HL-60 (cell line): ENCODE data around the gene MADCAM1.
A peak's percentile ranks its signal among the peaks of the same experiment; 100 is the strongest.

ENCODE experiments used
- DNase-seq, 2 experiments: peaks; one replicate each; pipeline ENCODE4 v3.0.0-alpha.2; 2010 to 2020; ENCODE audit warnings: low read depth in 1 of 2, low spot score in 1 of 2
- H3K27ac ChIP-seq: fragments of 250-450 bp; sonication (Bioruptor Pico); replicated peaks from 2 replicates; pipeline ENCODE4 v1.5.1; 2020; ENCODE audit warnings: mild to moderate bottlenecking, moderate library complexity
- H3K27me3 ChIP-seq: fragments of 250-450 bp; sonication (Bioruptor Pico); 2 replicates; pipeline ENCODE4 v1.5.1; 2021; ENCODE audit warnings: mild to moderate bottlenecking, moderate library complexity; ENCODE audit not compliant: insufficient read depth, poor library complexity, severe bottlenecking
- H3K4me3 ChIP-seq: replicated peaks from 2 replicates; pipeline ENCODE4 v1.5.1; 2011; ENCODE audit warnings: mild to moderate bottlenecking, control low read depth, low read length; ENCODE audit not compliant: insufficient read depth
- GABPA ChIP-seq: IDR thresholded peaks from 2 replicates; pipeline ENCODE4 v1.6.1; 2012; ENCODE audit warnings: low read depth
- POLR2AphosphoS5 ChIP-seq: IDR thresholded peaks from 2 replicates; pipeline ENCODE4 v1.6.1; 2012; ENCODE audit warnings: low read depth
- REST ChIP-seq: IDR thresholded peaks from 2 replicates; pipeline ENCODE4 v1.6.1; 2012; ENCODE audit warnings: low read depth; ENCODE audit not compliant: insufficient replicate concordance
- SPI1 ChIP-seq: IDR thresholded peaks from 2 replicates; pipeline ENCODE4 v1.6.1; 2012; ENCODE audit warnings: low read depth, mild to moderate bottlenecking, borderline replicate concordance
- TF ChIP-seq, protein P1 (sequence below): IDR thresholded peaks from one replicate; pipeline ENCODE4 v1.5.1; 2011; ENCODE audit warnings: low read length, control low read depth, inconsistent platforms; ENCODE audit not compliant: insufficient read depth

The MADCAM1 gene

GRCh38 chr19:507286-508203, 11.3 kb downstream of the MADCAM1 start, which contains the start of gene TPGS1:
Gene TPGS1 (plus strand): TSS chr19:507497. CDS start chr19:507507, 10 bp downstream.
- Histone ChIP-seq H3K27me3 (no peaks in the 10 kb centered on the region), H3K4me3 (peak within 1 kb of the TSS; percentile 94), H3K27ac (peak within 1 kb of the TSS; percentile 98)
- TF ChIP-seq SPI1 (no peak), REST (peak; percentile 75), POLR2AphosphoS5 (peak; percentile 80; the same call in 1 of the 2 replicates), GABPA (peak; percentile 89)
- TF ChIP-seq, protein P1, sequence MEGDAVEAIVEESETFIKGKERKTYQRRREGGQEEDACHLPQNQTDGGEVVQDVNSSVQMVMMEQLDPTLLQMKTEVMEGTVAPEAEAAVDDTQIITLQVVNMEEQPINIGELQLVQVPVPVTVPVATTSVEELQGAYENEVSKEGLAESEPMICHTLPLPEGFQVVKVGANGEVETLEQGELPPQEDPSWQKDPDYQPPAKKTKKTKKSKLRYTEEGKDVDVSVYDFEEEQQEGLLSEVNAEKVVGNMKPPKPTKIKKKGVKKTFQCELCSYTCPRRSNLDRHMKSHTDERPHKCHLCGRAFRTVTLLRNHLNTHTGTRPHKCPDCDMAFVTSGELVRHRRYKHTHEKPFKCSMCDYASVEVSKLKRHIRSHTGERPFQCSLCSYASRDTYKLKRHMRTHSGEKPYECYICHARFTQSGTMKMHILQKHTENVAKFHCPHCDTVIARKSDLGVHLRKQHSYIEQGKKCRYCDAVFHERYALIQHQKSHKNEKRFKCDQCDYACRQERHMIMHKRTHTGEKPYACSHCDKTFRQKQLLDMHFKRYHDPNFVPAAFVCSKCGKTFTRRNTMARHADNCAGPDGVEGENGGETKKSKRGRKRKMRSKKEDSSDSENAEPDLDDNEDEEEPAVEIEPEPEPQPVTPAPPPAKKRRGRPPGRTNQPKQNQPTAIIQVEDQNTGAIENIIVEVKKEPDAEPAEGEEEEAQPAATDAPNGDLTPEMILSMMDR, result no peak
- DNase-seq, result peak; percentile 49 to 65

GRCh38 chr19:508204-509150, 12.2 kb downstream of the MADCAM1 start:
- Histone ChIP-seq H3K4me3 (peak overlapping the region; percentile 94), H3K27me3 (no peaks in the 10 kb centered on the region), H3K27ac (peak overlapping the region; percentile 98)
- no peak for DNase-seq
- TF ChIP-seq, protein P1, result no peak
- no peak for TF ChIP-seq GABPA
- no peak for TF ChIP-seq POLR2AphosphoS5
- no peak for TF ChIP-seq SPI1
- TF ChIP-seq REST, result no peak

GRCh38 chr19:510606-511100, 14.4 kb downstream of the MADCAM1 start:
- peak overlapping the region; percentile 52 for H3K27ac ChIP-seq
- TF ChIP-seq, protein P1, result peak; percentile 98
- no peak for TF ChIP-seq GABPA
- peak; percentile 46 for TF ChIP-seq POLR2AphosphoS5
- no peak for TF ChIP-seq SPI1
- H3K27me3 ChIP-seq, result no peaks in the 10 kb centered on the region
- peak; percentile 88 to 95 for DNase-seq
- H3K4me3 ChIP-seq, result peak overlapping the region; percentile 25
